OCI-LY3 (cell line): Measurements from ENCODE around the gene PLPPR3.
A peak's percentile ranks its signal among the peaks of the same experiment; 100 is the strongest.

Experiments
- EZH2phosphoT487 ChIP-seq: fragments of 200-600 bp; shearing (Covaris generic); IDR thresholded peaks from 2 replicates; pipeline ENCODE4 v1.6.1; 2018; ENCODE audit warnings: antibody characterized with exemption, mixed run types, low read depth
- TF ChIP-seq, protein P1 (sequence below): fragments of 200-600, 300-600 bp; sonication (generic); IDR thresholded peaks from 2 replicates; pipeline ENCODE4 v1.5.1; 2014; ENCODE audit warnings: antibody characterized with exemption, low read length, low read depth

DNA sequence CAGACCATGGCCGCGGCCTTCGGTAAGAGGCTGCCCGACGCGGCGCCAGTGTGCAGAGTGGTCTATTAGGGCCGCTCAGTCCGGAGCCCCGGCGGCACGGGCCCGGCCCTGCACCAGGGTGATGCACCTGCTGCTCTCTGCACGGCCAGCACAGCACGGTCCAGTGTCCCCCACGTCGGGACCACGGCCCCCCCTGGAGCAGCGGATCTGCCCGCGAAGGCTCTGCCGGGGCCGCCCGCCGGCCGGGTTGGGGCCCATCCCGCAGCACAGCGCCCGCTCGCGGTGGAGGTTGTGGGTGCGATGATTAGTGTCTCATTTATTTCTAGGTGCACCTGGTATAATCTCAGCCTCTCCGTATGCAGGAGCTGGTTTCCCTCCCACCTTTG is 16.6 kb downstream of the PLPPR3 start:
- TF ChIP-seq, protein P1, sequence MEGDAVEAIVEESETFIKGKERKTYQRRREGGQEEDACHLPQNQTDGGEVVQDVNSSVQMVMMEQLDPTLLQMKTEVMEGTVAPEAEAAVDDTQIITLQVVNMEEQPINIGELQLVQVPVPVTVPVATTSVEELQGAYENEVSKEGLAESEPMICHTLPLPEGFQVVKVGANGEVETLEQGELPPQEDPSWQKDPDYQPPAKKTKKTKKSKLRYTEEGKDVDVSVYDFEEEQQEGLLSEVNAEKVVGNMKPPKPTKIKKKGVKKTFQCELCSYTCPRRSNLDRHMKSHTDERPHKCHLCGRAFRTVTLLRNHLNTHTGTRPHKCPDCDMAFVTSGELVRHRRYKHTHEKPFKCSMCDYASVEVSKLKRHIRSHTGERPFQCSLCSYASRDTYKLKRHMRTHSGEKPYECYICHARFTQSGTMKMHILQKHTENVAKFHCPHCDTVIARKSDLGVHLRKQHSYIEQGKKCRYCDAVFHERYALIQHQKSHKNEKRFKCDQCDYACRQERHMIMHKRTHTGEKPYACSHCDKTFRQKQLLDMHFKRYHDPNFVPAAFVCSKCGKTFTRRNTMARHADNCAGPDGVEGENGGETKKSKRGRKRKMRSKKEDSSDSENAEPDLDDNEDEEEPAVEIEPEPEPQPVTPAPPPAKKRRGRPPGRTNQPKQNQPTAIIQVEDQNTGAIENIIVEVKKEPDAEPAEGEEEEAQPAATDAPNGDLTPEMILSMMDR: 0 out of 2 replicates have a peak, but pooled peaks have one; percentile 12
- TF ChIP-seq EZH2phosphoT487: no peak
